GM19438 (cell line): Measurements from ENCODE around the gene NRF1.
"Not testable (repeated sequence)": the region's sequence is repeated elsewhere in the genome, so short reads cannot be mapped to it uniquely, and the experiment has no call there.

ENCODE experiments used
- ATAC-seq: cut with Tn5 transposase; IDR thresholded peaks from one replicate; pipeline ENCODE4 v1.9.1; 2021; ENCODE audit warnings: low read depth; ENCODE audit not compliant: unreplicated experiment

Gene NRF1

DNA sequence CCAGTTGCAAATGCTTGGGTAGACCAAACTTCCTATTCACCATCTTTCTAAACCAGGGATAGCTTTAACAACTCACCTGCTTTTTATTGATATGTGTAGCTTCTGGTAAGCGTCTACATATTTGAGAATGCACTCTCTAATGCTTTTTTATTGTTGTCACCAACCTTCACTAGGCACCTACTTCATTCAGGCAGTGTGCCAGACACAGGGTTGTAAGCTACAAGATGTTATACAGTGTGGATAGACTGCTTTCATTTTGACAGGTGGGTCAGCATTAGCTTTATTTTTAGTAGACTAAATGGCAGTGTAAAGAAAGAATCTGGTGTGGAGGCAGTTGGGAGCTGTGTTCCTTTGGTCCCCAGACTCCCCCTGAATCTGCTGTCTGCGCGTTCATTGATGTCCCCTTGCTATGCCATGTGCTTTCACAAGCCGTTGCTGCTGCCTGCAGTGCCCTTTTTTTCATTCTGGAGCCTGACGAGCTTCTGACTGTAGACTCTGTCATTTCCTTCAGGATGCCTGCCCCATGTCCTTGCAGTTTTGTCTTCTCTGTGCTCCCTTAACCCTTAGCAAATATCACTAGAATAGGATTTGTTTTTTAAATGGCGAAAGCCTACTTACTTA lies 32.1 kb downstream of the NRF1 start:
- no peak for ATAC-seq

DNA sequence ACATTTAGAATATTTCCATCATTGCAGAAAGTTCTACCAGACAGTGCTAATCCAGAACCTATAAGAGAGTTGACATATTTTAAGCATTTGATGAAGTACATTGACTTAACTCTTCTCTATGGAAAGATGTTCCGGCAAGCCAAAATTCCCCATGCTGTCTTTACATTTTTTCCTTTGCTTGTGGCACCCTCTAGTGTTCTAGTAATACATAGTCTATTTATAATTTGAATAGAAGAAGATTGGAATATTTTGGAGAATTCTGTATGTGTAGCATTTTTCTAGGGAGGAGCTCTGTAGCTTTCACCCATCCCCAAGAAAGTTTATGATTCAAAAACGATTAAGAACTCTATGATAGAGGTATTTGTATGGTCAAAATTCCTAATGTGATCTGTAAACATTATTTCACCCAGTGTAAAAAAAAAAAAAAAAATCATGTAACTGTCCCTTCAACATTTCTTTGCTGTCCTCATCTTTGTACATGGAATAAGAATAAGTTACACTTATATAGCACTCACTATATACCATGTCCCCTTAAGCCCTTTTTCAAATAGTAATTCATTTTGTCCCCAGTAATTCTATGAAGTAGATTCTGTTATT lies 33.2 kb downstream of the NRF1 start:
- no peak for ATAC-seq

DNA sequence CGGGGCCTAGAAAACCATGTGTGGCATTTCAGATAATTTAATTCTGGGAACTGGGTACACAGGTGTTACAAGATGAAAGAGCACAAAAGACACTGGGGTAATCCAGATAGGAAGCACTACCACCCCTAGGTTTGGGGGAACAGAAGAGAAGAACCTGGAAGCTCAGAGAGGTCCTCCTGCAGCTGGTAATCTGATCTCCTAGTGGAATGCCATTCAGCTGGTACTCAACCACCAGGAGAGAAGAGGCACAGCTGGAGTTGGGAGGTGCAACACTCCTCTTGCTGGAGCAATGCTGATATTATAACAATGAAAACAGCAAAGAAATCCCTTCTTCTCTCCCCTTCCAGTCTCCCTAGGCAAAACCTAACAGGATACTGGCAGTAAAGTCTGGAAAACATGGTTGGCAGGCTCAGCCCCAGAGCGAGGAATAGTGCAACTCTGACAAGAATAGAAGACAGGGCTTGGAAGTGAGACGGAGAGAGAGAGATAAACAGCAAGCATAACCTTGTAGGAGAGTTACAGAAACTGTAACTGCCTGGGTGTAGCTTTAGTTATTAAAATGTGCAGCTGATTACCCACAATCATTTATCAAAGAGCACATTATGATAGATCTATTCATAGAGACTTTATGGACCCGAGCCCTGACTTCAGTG lies 35.0 kb downstream of the NRF1 start:
- no peak for ATAC-seq

DNA sequence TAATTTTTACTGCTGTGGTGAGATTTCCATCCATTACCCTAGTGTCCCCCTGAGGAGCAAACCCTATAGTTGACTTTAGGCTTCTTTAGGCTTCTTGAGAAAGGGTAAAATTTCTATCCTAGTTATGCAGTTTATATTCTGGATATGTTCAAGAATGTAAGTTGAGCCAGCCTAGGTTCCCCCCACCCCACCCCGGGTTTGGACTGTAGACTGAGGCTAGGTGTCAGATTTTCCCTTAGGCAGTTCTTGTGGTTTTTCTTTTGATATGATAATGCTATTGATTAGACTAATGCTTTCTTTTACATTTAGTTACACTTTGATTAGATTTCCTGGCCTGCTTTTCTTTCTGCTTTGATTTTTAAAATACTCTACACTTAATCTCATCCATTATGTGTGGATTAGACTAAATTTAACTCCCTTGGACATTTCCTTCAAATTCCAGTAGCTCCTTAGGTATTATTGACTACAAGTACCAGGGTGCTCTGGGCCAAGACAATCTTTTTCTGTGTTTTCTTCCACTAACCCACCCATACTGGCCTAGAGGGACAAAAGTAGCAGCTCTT lies 37.7 kb downstream of the NRF1 start:
- ATAC-seq: no peak

DNA sequence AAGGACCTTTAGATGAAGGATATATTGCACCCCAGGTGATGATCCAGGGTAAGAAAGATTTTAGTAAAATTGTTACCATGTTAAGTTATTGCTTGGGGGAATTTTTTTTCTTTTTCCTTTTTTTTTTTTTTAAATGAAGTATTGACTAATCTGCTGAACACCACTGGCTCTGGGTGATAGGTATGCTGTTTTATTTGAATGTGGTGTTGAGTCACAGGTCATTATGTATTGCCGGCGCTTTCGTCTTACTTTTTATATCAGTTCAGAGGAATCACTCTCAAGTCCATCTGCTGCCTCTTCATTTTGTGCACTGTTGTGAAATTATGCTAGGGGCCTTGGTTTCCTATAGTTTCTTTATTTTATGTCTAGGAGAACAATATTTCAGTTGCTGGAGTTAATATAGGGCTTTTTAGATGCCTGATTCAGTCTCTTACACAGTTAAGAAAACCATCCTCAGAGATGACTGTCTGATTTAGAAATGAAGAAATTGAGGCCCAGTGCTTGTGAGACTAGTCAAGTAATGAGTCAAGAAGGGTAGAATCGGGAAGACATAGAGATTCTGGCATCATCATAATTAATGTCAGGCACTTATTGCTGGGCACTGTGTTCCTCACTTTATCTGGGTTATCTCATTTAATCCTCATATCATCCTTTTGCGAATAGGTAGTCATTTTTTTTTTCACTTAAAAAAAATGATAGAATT lies 38.7 kb downstream of the NRF1 start:
- ATAC-seq: no peak

DNA sequence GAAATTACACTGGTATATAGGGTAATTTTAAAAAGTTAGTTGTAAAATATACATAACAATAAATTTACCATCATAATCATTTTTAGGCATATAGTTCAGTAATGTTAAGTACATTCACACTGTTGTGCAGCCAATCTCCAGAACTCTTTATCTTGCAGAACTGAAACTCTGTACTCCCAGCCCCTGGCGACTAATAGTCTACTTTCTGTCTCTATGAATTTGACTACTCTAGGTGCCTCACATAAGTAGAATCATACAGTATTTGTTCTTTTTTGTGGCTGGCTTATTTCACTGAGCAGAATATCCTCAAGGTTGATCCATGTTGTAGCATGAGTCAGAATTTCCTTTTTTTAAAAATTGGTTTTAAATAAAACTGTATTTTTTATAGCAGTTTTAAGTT lies 41.4 kb downstream of the NRF1 start:
- ATAC-seq: no peak

DNA sequence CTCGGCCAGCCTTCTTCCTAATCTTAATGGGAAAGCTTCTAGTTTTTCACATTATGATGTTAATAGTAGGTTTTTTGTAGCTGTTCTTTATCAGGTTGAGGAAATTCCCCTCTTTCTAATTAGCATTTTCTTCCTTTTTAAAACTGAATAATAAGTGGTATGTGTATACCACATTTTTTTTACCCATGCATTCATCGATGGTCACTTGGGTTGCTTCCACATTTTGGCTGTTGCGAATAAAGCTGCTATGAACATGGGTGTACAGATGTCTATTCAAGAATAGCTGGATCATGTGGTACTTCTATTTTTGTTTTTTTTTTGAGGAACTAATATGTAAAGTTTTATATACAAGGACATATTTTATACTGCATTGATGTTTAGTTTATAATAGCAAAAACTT lies 44.3 kb downstream of the NRF1 start:
- ATAC-seq: no peak

DNA sequence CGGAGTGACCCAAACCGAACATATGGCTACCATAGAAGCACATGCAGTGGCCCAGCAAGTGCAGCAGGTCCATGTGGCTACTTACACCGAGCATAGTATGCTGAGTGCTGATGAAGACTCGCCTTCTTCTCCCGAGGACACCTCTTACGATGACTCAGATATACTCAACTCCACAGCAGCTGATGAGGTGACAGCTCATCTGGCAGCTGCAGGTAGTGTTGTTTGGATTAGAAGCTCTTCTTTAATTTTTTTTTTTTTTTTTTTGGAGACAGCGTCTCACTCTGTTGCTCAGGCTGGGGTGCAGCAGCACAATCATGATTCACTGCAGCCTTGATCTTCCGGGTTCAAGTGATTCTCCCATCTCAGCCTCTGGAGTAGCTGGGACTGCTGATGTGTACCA lies 45.8 kb downstream of the NRF1 start:
- ATAC-seq: no peak

DNA sequence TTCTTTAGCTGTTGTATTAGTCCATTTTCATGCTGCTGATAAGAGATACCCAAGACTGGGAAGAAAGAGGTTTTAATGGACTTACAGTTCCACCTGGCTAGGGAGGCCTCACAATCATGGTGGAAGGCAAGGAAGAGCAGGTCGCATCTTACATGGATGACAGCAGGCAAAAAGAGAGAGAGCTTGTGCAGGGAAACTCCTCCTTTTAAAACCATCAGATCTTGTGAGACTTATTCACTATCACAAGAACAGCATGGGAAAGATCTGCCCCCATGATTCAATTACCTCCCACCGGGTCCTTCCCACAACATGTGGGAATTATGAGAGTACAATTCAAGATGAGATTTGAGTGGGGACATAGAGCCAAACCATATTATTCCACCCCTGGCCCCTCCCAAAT lies 48.4 kb downstream of the NRF1 start:
- ATAC-seq: not testable (repeated sequence)

DNA sequence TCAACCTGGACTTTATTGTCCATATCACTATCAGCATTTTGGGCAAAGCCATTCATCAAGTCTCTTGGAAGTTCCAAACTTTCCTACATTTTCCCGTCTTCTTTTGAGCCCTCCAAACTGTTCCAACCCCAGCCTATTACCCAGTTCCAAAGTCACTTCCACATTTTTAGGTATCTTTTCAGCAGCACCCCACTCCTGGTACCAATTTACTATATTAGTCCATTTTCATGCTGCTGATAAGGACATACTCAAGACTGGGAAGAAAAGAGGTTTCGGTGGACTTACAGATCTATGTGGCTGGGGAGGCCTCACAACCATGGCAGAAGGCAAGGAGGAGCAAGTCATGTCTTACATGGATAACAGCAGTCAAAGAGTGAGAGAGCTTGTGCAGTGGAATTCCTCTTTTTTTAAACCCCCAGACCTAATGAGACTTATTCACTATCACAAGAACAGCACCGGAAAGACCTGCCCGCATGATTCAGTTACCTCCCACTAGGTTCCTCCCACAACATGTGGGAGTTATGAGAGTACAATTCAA lies 50.2 kb downstream of the NRF1 start:
- no peak for ATAC-seq

DNA sequence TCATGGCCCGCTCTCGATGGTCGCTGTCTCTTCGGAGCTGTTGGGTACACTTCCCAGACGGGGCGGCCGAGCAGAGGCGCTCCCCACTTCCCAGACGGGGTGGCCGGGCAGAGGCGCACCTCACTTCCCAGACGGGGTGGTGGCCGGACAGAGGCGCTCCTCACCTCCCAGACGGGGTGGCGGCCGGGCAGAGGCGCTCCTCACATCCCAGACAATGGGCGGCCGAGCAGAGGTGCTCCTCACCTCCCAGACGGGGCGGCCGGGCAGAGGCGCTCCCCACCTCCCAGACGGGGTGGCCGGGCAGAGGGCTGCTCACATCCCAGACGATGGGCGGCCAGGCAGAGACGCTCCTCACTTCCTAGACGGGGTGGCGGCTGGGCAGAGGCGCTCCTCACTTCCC lies 51.7 kb downstream of the NRF1 start:
- ATAC-seq: not testable (repeated sequence)

DNA sequence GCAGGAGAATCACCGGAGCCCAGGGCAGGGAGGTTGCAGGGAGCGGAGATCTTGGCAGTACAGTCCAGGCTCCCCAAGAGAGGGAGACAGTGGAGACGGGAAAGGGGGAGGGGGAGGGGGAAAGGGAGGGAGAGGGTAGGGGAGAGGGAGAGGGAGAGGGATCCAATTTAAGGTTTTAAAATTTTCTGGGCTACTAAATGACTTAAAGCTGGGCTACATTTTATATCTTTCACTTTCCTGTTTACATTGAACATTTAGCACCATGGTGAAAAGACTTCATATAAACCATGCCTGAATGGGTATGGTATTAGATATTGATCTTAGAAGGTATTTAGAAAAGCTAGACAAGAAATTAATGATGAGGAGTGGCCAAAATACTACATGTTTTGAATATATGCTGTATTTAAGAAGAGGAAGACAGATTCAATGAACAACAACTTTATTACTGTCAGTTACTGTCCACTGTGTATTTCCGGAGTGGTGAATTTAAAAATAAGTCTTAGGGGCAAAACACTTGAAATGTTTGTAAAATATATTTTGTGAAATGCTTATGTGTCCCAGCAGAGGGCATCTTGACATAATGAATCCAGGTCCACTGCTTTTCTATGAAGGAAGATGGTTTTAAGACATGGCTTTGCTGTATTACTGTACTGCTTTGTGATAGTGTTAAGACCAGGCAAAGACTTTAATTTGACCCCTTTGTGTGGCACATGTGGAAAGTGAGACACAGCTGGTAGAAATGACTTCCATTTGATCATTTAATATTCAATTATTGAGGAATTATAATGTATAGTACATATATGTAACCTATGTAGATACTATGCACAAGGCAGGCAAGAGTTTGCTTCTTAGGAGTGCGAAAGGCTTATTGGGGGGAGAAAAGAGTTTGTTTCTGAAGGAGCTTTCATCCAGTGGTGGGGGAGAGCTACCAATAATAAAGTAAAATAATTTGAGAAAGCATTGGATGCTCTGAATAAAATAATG lies 52.8 kb downstream of the NRF1 start:
- ATAC-seq: no peak

DNA sequence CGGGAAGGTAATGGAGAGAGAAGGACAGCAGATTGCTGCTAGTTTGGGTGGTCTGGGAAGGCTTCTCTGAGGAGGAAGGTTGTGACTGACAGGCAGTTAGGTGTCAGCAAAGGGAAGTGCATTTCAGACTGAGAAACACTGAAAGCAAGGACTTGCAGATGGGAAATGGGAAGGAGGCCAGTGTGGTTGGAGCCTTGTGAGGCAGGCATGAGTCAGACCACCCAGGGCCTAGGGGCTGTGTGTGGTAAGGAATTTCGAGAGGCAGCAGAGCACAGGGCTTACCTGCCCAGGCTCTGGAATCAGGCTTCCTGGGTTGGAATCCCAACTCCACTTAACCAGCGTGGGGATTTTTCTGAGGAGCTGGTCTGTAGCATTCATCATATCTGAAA lies 53.5 kb downstream of the NRF1 start:
- ATAC-seq: no peak

DNA sequence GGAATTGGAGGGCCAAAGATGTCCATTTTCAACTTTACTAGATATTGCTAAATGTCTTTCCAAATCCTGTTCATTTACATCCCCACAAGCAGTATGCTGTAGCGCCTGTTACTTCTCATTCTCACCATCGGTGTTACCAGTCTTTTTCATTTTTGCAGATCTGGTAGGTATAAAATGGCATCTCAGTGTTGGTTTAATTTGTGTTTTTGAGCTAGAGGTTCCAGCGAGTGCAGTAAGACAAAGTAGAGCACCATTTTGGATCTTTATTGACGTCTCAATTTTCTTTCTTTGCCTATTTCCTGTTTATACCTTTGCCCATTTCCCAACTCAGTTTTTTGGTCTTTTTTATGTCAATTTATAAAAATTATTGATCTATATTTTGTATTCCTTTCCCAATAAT lies 55.6 kb downstream of the NRF1 start:
- no peak for ATAC-seq

DNA sequence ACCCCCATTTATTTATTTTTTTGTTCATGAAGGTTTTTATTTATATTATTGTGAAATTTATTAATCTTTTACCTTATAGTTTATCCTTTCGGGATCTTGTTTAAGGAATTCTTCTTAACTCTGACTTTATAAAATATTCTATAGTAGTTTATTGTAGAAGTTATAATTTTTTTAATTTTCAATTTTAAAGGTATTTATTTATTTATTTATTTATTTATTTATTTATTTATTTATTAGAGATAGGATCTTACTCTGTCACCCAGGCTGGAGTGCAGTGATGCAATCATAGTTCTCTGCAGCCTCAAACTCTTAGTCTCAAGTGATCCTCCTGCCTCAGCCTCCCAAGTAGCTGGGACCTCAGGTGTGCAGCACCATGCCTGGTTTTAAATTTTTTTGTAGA lies 56.0 kb downstream of the NRF1 start:
- no peak for ATAC-seq

DNA sequence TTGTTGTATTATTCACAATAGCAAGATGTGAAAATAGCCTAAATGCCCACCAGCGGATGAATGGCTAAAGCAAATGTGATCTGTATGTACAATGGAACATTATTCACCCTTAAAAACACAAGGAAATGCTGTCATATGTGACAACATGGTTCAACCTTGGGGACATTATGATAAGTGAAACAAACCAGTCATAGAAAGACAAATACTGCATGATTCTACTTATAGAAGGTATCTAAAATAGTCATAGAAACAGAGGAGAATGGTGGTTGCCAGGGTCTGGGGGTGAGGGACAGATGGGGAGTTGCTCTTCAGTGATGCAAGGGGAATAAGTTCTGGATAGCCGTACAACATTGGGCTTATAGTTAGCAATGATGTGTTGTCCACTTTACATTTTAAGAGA lies 58.4 kb downstream of the NRF1 start:
- ATAC-seq: no peak

DNA sequence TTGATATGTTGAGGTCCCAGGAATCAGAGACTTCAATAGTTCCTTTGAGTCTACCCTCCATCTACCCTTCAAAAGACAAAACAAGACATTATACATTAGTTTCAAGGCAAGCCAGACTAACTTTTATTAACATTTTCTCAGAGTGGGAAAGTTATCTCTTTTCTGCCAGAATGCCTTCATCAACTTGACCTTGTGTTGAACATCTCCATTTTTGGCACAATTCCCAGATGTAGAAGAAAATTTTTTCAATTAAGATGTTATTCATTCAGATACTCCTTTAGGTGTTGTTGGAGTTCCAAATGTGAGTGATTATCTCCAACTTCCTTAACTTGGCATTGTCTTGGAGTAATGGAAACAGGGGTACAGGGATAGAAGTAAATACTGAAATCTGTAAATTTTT lies 59.1 kb downstream of the NRF1 start:
- no peak for ATAC-seq

DNA sequence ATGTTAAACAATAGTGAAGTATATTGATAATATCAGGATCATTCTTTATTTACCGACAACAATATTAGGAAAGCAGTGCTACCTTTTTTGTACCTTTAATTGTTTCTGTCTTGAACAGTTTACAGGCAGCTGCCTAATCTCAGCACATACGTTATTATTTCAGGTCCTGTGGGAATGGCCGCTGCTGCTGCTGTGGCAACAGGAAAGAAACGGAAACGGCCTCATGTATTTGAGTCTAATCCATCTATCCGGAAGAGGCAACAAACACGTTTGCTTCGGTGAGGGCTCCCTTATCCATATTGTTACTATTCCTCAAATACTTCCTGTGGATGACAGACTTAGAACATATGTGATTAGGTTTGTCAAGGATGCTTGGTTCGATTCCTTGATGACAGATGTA lies 59.7 kb downstream of the NRF1 start:
- no peak for ATAC-seq

DNA sequence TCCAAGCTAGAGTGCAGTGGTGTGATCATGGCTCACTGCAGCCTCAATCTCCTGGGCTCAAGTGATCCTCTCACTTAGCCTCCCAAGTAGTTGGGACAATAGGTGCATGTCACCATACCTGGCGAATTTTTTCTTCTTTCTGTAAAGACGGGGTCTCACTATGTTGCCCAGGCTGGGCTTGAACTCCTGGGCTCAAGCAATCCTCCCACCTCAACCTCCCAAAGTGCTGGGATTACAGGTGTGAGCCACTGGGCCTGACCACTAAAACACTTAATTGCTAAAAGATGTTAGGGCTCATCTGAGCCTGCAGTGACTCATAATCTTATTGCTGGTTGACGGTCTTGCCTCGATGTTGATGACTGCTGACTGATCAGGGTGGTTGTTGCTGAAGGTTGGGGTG lies 63.0 kb downstream of the NRF1 start:
- ATAC-seq: not testable (repeated sequence)

DNA sequence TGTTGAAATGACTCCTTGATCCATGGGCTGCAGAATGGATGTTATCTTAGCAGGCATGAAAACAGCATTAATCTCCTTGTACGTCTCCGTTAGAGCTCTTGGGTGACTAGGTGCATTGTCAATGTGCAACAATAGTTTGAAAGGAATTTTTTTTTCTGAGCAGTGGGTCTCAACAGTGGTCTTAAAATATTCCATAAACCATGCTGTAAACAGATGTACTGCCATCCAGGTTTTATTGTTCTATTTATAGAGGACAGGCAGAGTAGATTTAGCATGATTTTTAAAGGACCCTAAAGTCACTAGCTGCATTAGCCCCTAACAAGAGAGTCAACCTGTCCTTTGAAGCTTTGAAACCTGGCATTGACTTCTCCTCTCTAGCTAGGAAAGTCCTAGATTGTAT lies 64.0 kb downstream of the NRF1 start:
- no peak for ATAC-seq
